ENCODE results near the gene CHMP2B. TPM values are rescaled to one million over a fixed set of nuclear protein-coding genes. Genes with fewer than 3 reads are reported as not detected.

The CHMP2B gene
- total and polyA plus RNA-seq, 9 donors = 16.0 to 32.4 (median 25.1) TPM

DNA sequence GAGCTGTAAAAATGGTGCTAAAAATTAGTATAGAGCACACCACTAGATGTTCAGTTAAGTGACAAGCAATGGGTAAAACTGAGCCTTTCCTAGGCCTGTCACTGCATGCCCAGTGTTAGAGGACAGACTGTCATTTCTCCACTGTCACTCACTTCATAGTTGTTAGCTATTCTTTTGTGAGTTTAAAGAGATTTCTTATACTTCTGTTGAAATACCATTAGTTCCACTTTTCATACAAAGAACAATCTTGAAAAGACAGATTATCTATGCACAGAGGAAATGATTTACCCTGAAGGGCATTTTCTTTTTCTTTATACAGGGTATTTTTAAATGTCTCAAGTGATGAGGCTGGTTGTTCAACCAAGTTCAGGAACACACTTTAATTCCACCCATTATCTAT lies 28.3 kb upstream of the CHMP2B start:
- Histone ChIP-seq H3K27me3 (ENCODE audit: control insufficient read depth, insufficient read depth, low read length) (no peaks in the 10 kb centered on the region), H3K27ac (ENCODE audit: low read length) (no peak overlapping the region), H3K4me1 (ENCODE audit: control insufficient read depth, insufficient read depth, low read length) (no peaks in the 10 kb centered on the region), H3K36me3 (ENCODE audit: control insufficient read depth, insufficient read depth, low read length) (no peaks in the 10 kb centered on the region), H3K9me3 (replicated peaks; ENCODE audit: control insufficient read depth, low read depth, low read length) (no peaks in the 10 kb centered on the region), H3K4me3 (ENCODE audit: low read length) (no peak overlapping the region)
- DNase-seq = no peak

DNA sequence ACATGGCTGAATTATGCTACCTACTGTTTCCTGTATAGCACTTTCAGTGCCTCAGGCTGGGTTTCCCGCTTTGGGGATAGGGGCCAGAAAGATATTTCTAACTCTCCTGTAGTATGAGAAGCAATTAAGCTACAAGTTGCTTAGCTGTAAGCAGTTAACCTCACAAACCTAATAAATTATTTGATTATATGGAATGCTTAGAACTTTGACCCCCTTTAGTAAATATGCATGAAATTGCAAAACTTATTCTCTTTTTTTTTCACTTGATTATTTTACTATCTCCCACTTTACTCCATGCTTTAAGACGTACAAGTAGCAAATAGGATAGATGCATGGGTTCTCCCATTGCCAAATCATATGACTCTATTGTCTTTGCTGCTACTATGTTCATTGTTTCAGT lies 27.5 kb upstream of the CHMP2B start:
- no peaks in the 10 kb centered on the region for H3K4me1 ChIP-seq (ENCODE audit: control insufficient read depth, insufficient read depth, low read length)
- no peaks in the 10 kb centered on the region for H3K36me3 ChIP-seq (ENCODE audit: control insufficient read depth, insufficient read depth, low read length)
- H3K9me3 ChIP-seq (replicated peaks; ENCODE audit: control insufficient read depth, low read depth, low read length) = no peaks in the 10 kb centered on the region
- no peak for DNase-seq
- no peak overlapping the region for H3K4me3 ChIP-seq (ENCODE audit: low read length)
- H3K27ac ChIP-seq (ENCODE audit: low read length) = no peak overlapping the region
- no peaks in the 10 kb centered on the region for H3K27me3 ChIP-seq (ENCODE audit: control insufficient read depth, insufficient read depth, low read length)
- WGBS (ENCODE audit: insufficient coverage) = no CpG with 5 or more reads among the region's 2 CpGs

DNA sequence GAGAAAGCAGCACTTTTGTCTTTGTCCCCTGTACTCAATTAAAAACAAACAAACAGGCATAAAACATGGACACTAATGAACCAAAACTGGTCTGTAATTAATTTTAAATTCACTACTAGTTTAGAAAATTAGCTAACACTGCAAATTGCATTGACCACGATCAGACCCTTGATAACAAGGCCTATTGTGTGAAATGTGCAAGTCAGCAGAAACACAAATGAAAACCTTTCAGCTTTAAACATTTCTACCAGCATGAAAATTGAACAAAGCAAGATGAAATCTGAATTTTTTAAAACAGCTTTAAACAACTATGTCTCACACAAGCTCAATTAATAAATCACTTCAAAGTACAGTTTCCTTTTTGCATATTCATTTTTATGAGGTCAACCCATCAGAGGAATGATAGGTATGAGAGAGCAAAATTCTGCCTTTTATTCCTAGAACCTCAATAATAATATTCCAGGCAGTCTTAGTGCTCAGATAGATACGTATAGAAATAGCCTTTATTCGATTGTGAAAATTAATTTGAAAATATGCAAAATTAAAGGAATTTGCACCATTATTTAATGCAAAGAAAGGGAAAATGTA lies 27.0 kb upstream of the CHMP2B start:
- no peak overlapping the region for H3K4me3 ChIP-seq (ENCODE audit: low read length)
- H3K27ac ChIP-seq (ENCODE audit: low read length) = no peak overlapping the region
- DNase-seq = no peak
- H3K27me3 ChIP-seq (ENCODE audit: control insufficient read depth, insufficient read depth, low read length) = no peaks in the 10 kb centered on the region
- no peaks in the 10 kb centered on the region for H3K9me3 ChIP-seq (replicated peaks; ENCODE audit: control insufficient read depth, low read depth, low read length)
- WGBS (ENCODE audit: insufficient coverage) = no CpG with 5 or more reads among the region's 3 CpGs
- H3K4me1 ChIP-seq (ENCODE audit: control insufficient read depth, insufficient read depth, low read length) = no peaks in the 10 kb centered on the region
- H3K36me3 ChIP-seq (ENCODE audit: control insufficient read depth, insufficient read depth, low read length) = no peaks in the 10 kb centered on the region

- Histone ChIP-seq H3K36me3 (ENCODE audit: control insufficient read depth, insufficient read depth, low read length) (no peaks in the 10 kb centered on the region), H3K9me3 (replicated peaks; ENCODE audit: control insufficient read depth, low read depth, low read length) (no peaks in the 10 kb centered on the region), H3K27ac (ENCODE audit: low read length) (no peak overlapping the region), H3K4me3 (ENCODE audit: low read length) (no peak overlapping the region), H3K27me3 (ENCODE audit: control insufficient read depth, insufficient read depth, low read length) (no peaks in the 10 kb centered on the region), H3K4me1 (ENCODE audit: control insufficient read depth, insufficient read depth, low read length) (no peaks in the 10 kb centered on the region)
- DNase-seq = no peak
- no CpG with 5 or more reads among the region's 1 CpG for WGBS (ENCODE audit: insufficient coverage)
Measured at GRCh38 chr3:87201727-87202126, 25.4 kb upstream of the CHMP2B start.

DNA sequence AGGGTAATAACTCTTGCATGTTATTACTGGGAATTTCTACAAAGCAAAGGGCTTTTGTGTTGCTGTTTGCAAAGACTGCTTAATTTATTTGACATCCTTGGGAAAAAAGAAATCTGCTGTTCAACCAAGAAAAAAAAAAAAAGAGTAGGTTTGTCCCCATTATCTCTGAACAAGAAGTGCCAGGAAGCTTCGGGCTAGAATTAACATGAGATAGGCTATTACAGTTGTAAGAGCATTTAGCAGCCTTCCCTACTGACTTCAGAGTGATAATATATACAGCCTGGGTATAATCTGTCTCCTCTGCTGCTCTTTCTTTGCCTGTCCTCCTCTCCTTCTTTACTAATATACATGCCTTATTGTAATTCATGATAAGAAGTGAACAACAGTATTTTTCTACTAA lies 23.3 kb upstream of the CHMP2B start:
- Histone ChIP-seq H3K4me1 (ENCODE audit: control insufficient read depth, insufficient read depth, low read length) (no peaks in the 10 kb centered on the region), H3K27me3 (ENCODE audit: control insufficient read depth, insufficient read depth, low read length) (no peaks in the 10 kb centered on the region), H3K27ac (ENCODE audit: low read length) (no peak overlapping the region), H3K4me3 (ENCODE audit: low read length) (no peak overlapping the region), H3K36me3 (ENCODE audit: control insufficient read depth, insufficient read depth, low read length) (no peaks in the 10 kb centered on the region), H3K9me3 (replicated peaks; ENCODE audit: control insufficient read depth, low read depth, low read length) (no peaks in the 10 kb centered on the region)
- no CpG with 5 or more reads among the region's 1 CpG for WGBS (ENCODE audit: insufficient coverage)
- no peak for DNase-seq

DNA sequence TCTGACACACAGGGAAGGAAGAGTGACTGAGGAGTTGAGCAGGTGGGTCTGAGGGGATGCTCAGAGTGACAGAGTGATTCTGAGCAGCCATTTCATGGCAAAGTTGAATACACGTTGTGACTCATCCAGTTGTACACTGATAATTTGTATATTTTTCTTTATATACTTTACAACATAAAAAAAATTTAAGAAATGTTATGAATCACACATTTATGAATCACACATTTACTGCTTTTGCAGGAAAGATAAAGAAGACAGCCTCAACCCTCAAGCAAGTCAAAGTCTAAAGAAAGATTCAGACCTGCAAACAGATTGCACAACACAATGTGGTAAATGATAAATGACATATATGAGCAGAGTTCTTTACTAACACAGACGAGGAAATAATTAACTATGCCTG lies 21.0 kb upstream of the CHMP2B start:
- WGBS (ENCODE audit: insufficient coverage) = no CpG with 5 or more reads among the region's 2 CpGs

GRCh38 chr3:87206635-87207034 lies 20.5 kb upstream of the CHMP2B start:
- Histone ChIP-seq H3K27me3 (ENCODE audit: control insufficient read depth, insufficient read depth, low read length) (no peaks in the 10 kb centered on the region), H3K9me3 (replicated peaks; ENCODE audit: control insufficient read depth, low read depth, low read length) (no peaks in the 10 kb centered on the region), H3K4me3 (ENCODE audit: low read length) (no peak overlapping the region), H3K36me3 (ENCODE audit: control insufficient read depth, insufficient read depth, low read length) (no peaks in the 10 kb centered on the region), H3K27ac (ENCODE audit: low read length) (no peak overlapping the region), H3K4me1 (ENCODE audit: control insufficient read depth, insufficient read depth, low read length) (no peaks in the 10 kb centered on the region)
- WGBS (ENCODE audit: insufficient coverage) = no CpG with 5 or more reads among the region's 1 CpG
- DNase-seq = no peak

More for the DNA sequence above, 21.0 kb upstream of the CHMP2B start:
- no peaks in the 10 kb centered on the region for H3K4me1 ChIP-seq (ENCODE audit: control insufficient read depth, insufficient read depth, low read length)
- no peaks in the 10 kb centered on the region for H3K36me3 ChIP-seq (ENCODE audit: control insufficient read depth, insufficient read depth, low read length)
- H3K4me3 ChIP-seq (ENCODE audit: low read length) = no peak overlapping the region
- H3K27ac ChIP-seq (ENCODE audit: low read length) = no peak overlapping the region
- no peaks in the 10 kb centered on the region for H3K9me3 ChIP-seq (replicated peaks; ENCODE audit: control insufficient read depth, low read depth, low read length)
- no peak for DNase-seq
- H3K27me3 ChIP-seq (ENCODE audit: control insufficient read depth, insufficient read depth, low read length) = no peaks in the 10 kb centered on the region

GRCh38 chr3:87207460-87207859 lies 19.6 kb upstream of the CHMP2B start:
- no peak for DNase-seq
- H3K4me3 ChIP-seq (ENCODE audit: low read length) = no peak overlapping the region
- H3K9me3 ChIP-seq (replicated peaks; ENCODE audit: control insufficient read depth, low read depth, low read length) = no peaks in the 10 kb centered on the region
- WGBS (ENCODE audit: insufficient coverage) = no CpG with 5 or more reads among the region's 1 CpG
- no peaks in the 10 kb centered on the region for H3K36me3 ChIP-seq (ENCODE audit: control insufficient read depth, insufficient read depth, low read length)
- H3K4me1 ChIP-seq (ENCODE audit: control insufficient read depth, insufficient read depth, low read length) = no peaks in the 10 kb centered on the region
- H3K27ac ChIP-seq (ENCODE audit: low read length) = no peak overlapping the region
- no peaks in the 10 kb centered on the region for H3K27me3 ChIP-seq (ENCODE audit: control insufficient read depth, insufficient read depth, low read length)

- Histone ChIP-seq H3K9me3 (replicated peaks; ENCODE audit: control insufficient read depth, low read depth, low read length) (no peaks in the 10 kb centered on the region), H3K4me1 (ENCODE audit: control insufficient read depth, insufficient read depth, low read length) (no peaks in the 10 kb centered on the region), H3K36me3 (ENCODE audit: control insufficient read depth, insufficient read depth, low read length) (no peaks in the 10 kb centered on the region), H3K27ac (ENCODE audit: low read length) (no peak overlapping the region), H3K27me3 (ENCODE audit: control insufficient read depth, insufficient read depth, low read length) (no peaks in the 10 kb centered on the region), H3K4me3 (ENCODE audit: low read length) (no peak overlapping the region)
- no CpG with 5 or more reads among the region's 2 CpGs for WGBS (ENCODE audit: insufficient coverage)
- no peak for DNase-seq
Measured at GRCh38 chr3:87209111-87209510, 18.0 kb upstream of the CHMP2B start.

GRCh38 chr3:87218560-87218959 lies 8.5 kb upstream of the CHMP2B start:
- H3K27me3 ChIP-seq (ENCODE audit: control insufficient read depth, insufficient read depth, low read length) = peaks cover 5% of the 10 kb centered on the region
- no peaks in the 10 kb centered on the region for H3K9me3 ChIP-seq (replicated peaks; ENCODE audit: control insufficient read depth, low read depth, low read length)
- no peak for DNase-seq
- H3K36me3 ChIP-seq (ENCODE audit: control insufficient read depth, insufficient read depth, low read length) = no peaks in the 10 kb centered on the region
- H3K4me3 ChIP-seq (ENCODE audit: low read length) = no peak overlapping the region
- no peak overlapping the region for H3K27ac ChIP-seq (ENCODE audit: low read length)
- H3K4me1 ChIP-seq (ENCODE audit: control insufficient read depth, insufficient read depth, low read length) = no peaks in the 10 kb centered on the region
- no CpG with 5 or more reads among the region's 1 CpG for WGBS (ENCODE audit: insufficient coverage)

GRCh38 chr3:87219611-87220010 lies 7.5 kb upstream of the CHMP2B start:
- WGBS (ENCODE audit: insufficient coverage) = 88% methylated on average over 1 of the region's 2 CpGs
- no peak for DNase-seq
- Histone ChIP-seq H3K27ac (ENCODE audit: low read length) (no peak overlapping the region), H3K36me3 (ENCODE audit: control insufficient read depth, insufficient read depth, low read length) (no peaks in the 10 kb centered on the region), H3K4me3 (ENCODE audit: low read length) (no peak overlapping the region), H3K4me1 (ENCODE audit: control insufficient read depth, insufficient read depth, low read length) (no peaks in the 10 kb centered on the region), H3K27me3 (ENCODE audit: control insufficient read depth, insufficient read depth, low read length) (peaks cover 5% of the 10 kb centered on the region), H3K9me3 (replicated peaks; ENCODE audit: control insufficient read depth, low read depth, low read length) (no peaks in the 10 kb centered on the region)
